Stomach (tissue), 9 donors: Measurements from ENCODE around the gene POGLUT2. TPM values are rescaled to one million over a fixed set of nuclear protein-coding genes. Genes with fewer than 3 reads are reported as not detected.

Experiments
- DNase-seq, 2 donors: peaks; one replicate each; pipeline versions ENCODE4 v3.0.0 to v3.0.0-alpha.2; 2013 to 2019
- H3K27ac ChIP-seq, 5 donors: fragments of 200-600 bp in 4 of 5; sonication (generic) in 4 of 5; one replicate each; pipeline ENCODE4 v1.5.1; 2013 to 2019; ENCODE audit warnings: mild to moderate bottlenecking in 1 of 5, moderate library complexity in 1 of 5
- H3K27me3 ChIP-seq, 3 donors: fragments of 200-600 bp; sonication (generic); one replicate each; pipeline ENCODE4 v1.5.1; 2017 to 2019; ENCODE audit warnings: mixed run types in 1 of 3
- H3K36me3 ChIP-seq, 4 donors: fragments of 200-600 bp; sonication (generic); 1 replicate in 3 of 4; 2 replicates in 1 of 4; pipeline ENCODE4 v1.5.1; 2016 to 2019
- H3K4me1 ChIP-seq, 4 donors: fragments of 200-600 bp; sonication (generic); one replicate each; pipeline ENCODE4 v1.5.1; 2016 to 2019
- H3K4me3 ChIP-seq, 4 donors: fragments of 200-600 bp; sonication (generic) in 3 of 4; one replicate each; pipeline ENCODE4 v1.5.1; 2016 to 2019; ENCODE audit warnings: mild to moderate bottlenecking in 1 of 4
- H3K9me3 ChIP-seq, 4 donors: fragments of 200-600 bp; sonication (generic); one replicate each; pipeline ENCODE4 v1.5.1; 2016 to 2019
- CTCF ChIP-seq, 7 experiments: fragments of 450-650 bp in 4 of 7; fragments of 200-600 bp in 3 of 7; sonication (generic) in 3 of 7; IDR thresholded peaks; one replicate each; pipeline ENCODE4 v1.5.1; 2016 to 2019; ENCODE audit warnings: antibody characterized with exemption in 7 of 7, control low read depth in 2 of 7, mild to moderate bottlenecking in 1 of 7
- EP300 ChIP-seq: sonication (generic); formaldehyde crosslinking; IDR thresholded peaks from one replicate; pipeline ENCODE4 v1.6.1; 2017; ENCODE audit warnings: antibody characterized with exemption
- POLR2A ChIP-seq, 4 donors: fragments of 450-650 bp; IDR thresholded peaks; one replicate each; pipeline ENCODE4 v1.6.1; 2016; ENCODE audit warnings: antibody characterized with exemption in 4 of 4, control low read depth in 2 of 4, mild to moderate bottlenecking in 1 of 4, moderate library complexity in 1 of 4
- POLR2AphosphoS5 ChIP-seq, 3 donors: sonication (generic); formaldehyde crosslinking; IDR thresholded peaks; one replicate each; pipeline ENCODE4 v1.6.1; 2016; ENCODE audit warnings: antibody characterized with exemption in 3 of 3
- WGBS, 5 donors: extraction: QIAGEN DNeasy Blood & Tissue Kit in 3 of 5; methylation state at CpG; one replicate each; pipeline versions ENCODE4 v1.1.5 to v1.1.7; 2013 to 2018; 5-methylcytosine and 5-hydroxymethylcytosine counted together
- intact Hi-C: fragments of 100-400 bp; cut with DNase I; formaldehyde crosslinking; loops from one replicate; pipeline ENCODE4 v1.15.1; 2023; ENCODE audit warnings: low total_unique reads
- polyA plus RNA-seq, 3 donors: library from polyadenylated mRNA; stranded (reverse); fragments of 200-250 nt; gene quantifications; one replicate each; pipeline ENCODE4 v1.2.3, GENCODE V29; 2013
- total RNA-seq, 5 donors: library from RNA; depleted of rRNA; stranded (reverse); fragments of >200 nt; gene quantifications; one replicate each; pipeline versions ENCODE4 v1.1.0 to v1.2.3, GENCODE V29; 2014 to 2016
- donor health status: healthy with polysubstance abuse.
- donor health status: Bipolar disorder and iron deficiency.
- donor health status: healthy.

POGLUT2 gene
- total and polyA plus RNA-seq, 8 donors = 0.58 to 48.2 (median 2.2) TPM; not detected in 1

- Histone ChIP-seq H3K27me3 (no peaks in the 10 kb centered on the region), H3K9me3 (no peaks in the 10 kb centered on the region), H3K27ac (no peak overlapping the region), H3K4me1 (peaks cover 0 to 13% (median 1%) of the 10 kb centered on the region in 4 donors), H3K4me3 (no peak overlapping the region), H3K36me3 (peaks cover 15 to 63% (median 58%) of the 10 kb centered on the region in 4 donors)
- TF ChIP-seq CTCF (IDR thresholded peaks at IDR 0.05) (no peak), EP300 (no peak), POLR2AphosphoS5 (IDR thresholded peaks at IDR 0.05) (no peak), POLR2A (IDR thresholded peaks at IDR 0.05) (no peak)
- intact Hi-C loops = no loop called here
- no peak for DNase-seq
Measured at GRCh38 chr13:102817907-102818306, 19.1 kb upstream of the POGLUT2 start.

- Histone ChIP-seq H3K27ac (no peak overlapping the region), H3K27me3 (no peaks in the 10 kb centered on the region), H3K36me3 (peaks cover 14 to 56% (median 51%) of the 10 kb centered on the region in 4 donors), H3K4me3 (no peak overlapping the region), H3K4me1 (peaks cover 0 to 20% (median 3%) of the 10 kb centered on the region in 4 donors), H3K9me3 (no peaks in the 10 kb centered on the region)
- DNase-seq = no peak
- intact Hi-C loops = no loop called here
- no peak for TF ChIP-seq POLR2A (IDR thresholded peaks at IDR 0.05)
- no peak for TF ChIP-seq POLR2AphosphoS5 (IDR thresholded peaks at IDR 0.05)
- TF ChIP-seq EP300 = no peak
- no peak for TF ChIP-seq CTCF (IDR thresholded peaks at IDR 0.05)
- WGBS, 5 donors = 90 to 100% (median 97%) methylated on average over 1 of the region's 1 CpG
Measured at GRCh38 chr13:102817241-102817640, 18.5 kb upstream of the POGLUT2 start.

GRCh38 chr13:102816708-102817107, 17.9 kb upstream of the POGLUT2 start:
- Histone ChIP-seq H3K9me3 (no peaks in the 10 kb centered on the region), H3K27me3 (no peaks in the 10 kb centered on the region), H3K4me3 (no peak overlapping the region), H3K36me3 (peaks cover 8 to 52% (median 47%) of the 10 kb centered on the region in 4 donors), H3K4me1 (peaks cover 0 to 20% (median 3%) of the 10 kb centered on the region in 4 donors), H3K27ac (no peak overlapping the region)
- WGBS, 5 donors = 81 to 92% (median 90%) methylated on average over 4 of the region's 4 CpGs
- intact Hi-C loops = no loop called here
- no peak for DNase-seq
- TF ChIP-seq POLR2A (IDR thresholded peaks at IDR 0.05) = no peak
- no peak for TF ChIP-seq CTCF (IDR thresholded peaks at IDR 0.05)
- TF ChIP-seq POLR2AphosphoS5 (IDR thresholded peaks at IDR 0.05) = no peak
- no peak for TF ChIP-seq EP300

GRCh38 chr13:102815788-102816187, 17.0 kb upstream of the POGLUT2 start:
- H3K27me3 ChIP-seq = no peaks in the 10 kb centered on the region
- H3K36me3 ChIP-seq = peaks cover 0 to 52% (median 44%) of the 10 kb centered on the region in 4 donors
- no peak overlapping the region for H3K27ac ChIP-seq
- peaks cover 0 to 9% (median 4%) of the 10 kb centered on the region in 4 donors for H3K9me3 ChIP-seq
- TF ChIP-seq POLR2A (IDR thresholded peaks at IDR 0.05) = no peak
- TF ChIP-seq CTCF (IDR thresholded peaks at IDR 0.05) = no peak
- no peak for TF ChIP-seq POLR2AphosphoS5 (IDR thresholded peaks at IDR 0.05)
- no peak for TF ChIP-seq EP300
- WGBS, 5 donors = 91 to 97% (median 94%) methylated on average over 5 of the region's 5 CpGs
- no peak for DNase-seq
- intact Hi-C loops = no loop called here
- H3K4me1 ChIP-seq = peaks cover 0 to 20% (median 3%) of the 10 kb centered on the region in 4 donors
- H3K4me3 ChIP-seq = no peak overlapping the region
